Muscle layer of colon (tissue), 2 donors: ENCODE results near the gene FAF1.

Source experiments
- H3K27ac ChIP-seq: one replicate; pipeline ENCODE4 v1.7.0; 2013; ENCODE audit warnings: low read depth, mild to moderate bottlenecking, low read length, moderate library complexity
- H3K27me3 ChIP-seq, 2 donors: one replicate each; pipeline ENCODE4 v1.7.0; 2013; ENCODE audit warnings: low read length in 2 of 2, mild to moderate bottlenecking in 2 of 2; ENCODE audit not compliant: insufficient read depth in 2 of 2, control insufficient read depth in 1 of 2
- H3K36me3 ChIP-seq: one replicate; pipeline ENCODE4 v1.7.0; 2013; ENCODE audit warnings: mild to moderate bottlenecking, low read length; ENCODE audit not compliant: insufficient read depth
- H3K4me1 ChIP-seq: one replicate; pipeline ENCODE4 v1.7.0; 2013; ENCODE audit warnings: mild to moderate bottlenecking, low read length; ENCODE audit not compliant: insufficient read depth
- H3K4me3 ChIP-seq, 2 donors: one replicate each; pipeline ENCODE4 v1.7.0; 2013; ENCODE audit warnings: low read length in 2 of 2, low read depth in 1 of 2, mild to moderate bottlenecking in 1 of 2, moderate library complexity in 1 of 2
- H3K9ac ChIP-seq: one replicate; pipeline ENCODE4 v1.7.0; 2013; ENCODE audit warnings: low read length
- H3K9me3 ChIP-seq: one replicate; pipeline ENCODE4 v1.7.0; 2013; ENCODE audit warnings: mild to moderate bottlenecking, low read length
- donor health status: abdominal sarcoma.
- donor health status: Adenocarcinoma of cecum.

Gene FAF1

GRCh38 chr1:50646526-50646925 is 313.5 kb downstream of the FAF1 start:
- H3K4me1 ChIP-seq = peaks cover 6% of the 10 kb centered on the region
- no peaks in the 10 kb centered on the region for H3K27me3 ChIP-seq
- no peaks in the 10 kb centered on the region for H3K9me3 ChIP-seq
- H3K36me3 ChIP-seq = no peaks in the 10 kb centered on the region
- no peak overlapping the region for H3K9ac ChIP-seq
- no peak overlapping the region for H3K4me3 ChIP-seq
- no peak overlapping the region for H3K27ac ChIP-seq

GRCh38 chr1:50645139-50645538 is 314.9 kb downstream of the FAF1 start:
- Histone ChIP-seq H3K36me3 (no peaks in the 10 kb centered on the region), H3K27me3 (no peaks in the 10 kb centered on the region), H3K4me1 (peaks cover 6% of the 10 kb centered on the region), H3K9ac (no peak overlapping the region), H3K27ac (no peak overlapping the region), H3K4me3 (no peak overlapping the region), H3K9me3 (no peaks in the 10 kb centered on the region)

- Histone ChIP-seq H3K36me3 (no peaks in the 10 kb centered on the region), H3K27me3 (no peaks in the 10 kb centered on the region), H3K9me3 (no peaks in the 10 kb centered on the region), H3K9ac (no peak overlapping the region), H3K4me1 (peaks cover 6% of the 10 kb centered on the region), H3K4me3 (peak overlapping the region in 1 of 2 donors; percentile 63), H3K27ac (peak overlapping the region; percentile 57)
Measured at GRCh38 chr1:50644447-50645105, 315.5 kb downstream of the FAF1 start.

GRCh38 chr1:50637460-50637859 is 322.6 kb downstream of the FAF1 start:
- no peaks in the 10 kb centered on the region for H3K27me3 ChIP-seq

GRCh38 chr1:50634251-50634650 is 325.8 kb downstream of the FAF1 start:
- H3K4me3 ChIP-seq = no peak overlapping the region
- H3K9ac ChIP-seq = no peak overlapping the region
- H3K27me3 ChIP-seq = no peaks in the 10 kb centered on the region
- no peak overlapping the region for H3K27ac ChIP-seq
- no peaks in the 10 kb centered on the region for H3K36me3 ChIP-seq
- no peaks in the 10 kb centered on the region for H3K4me1 ChIP-seq
- H3K9me3 ChIP-seq = no peaks in the 10 kb centered on the region

More at GRCh38 chr1:50637460-50637859, 322.6 kb downstream of the FAF1 start:
- Histone ChIP-seq H3K4me1 (no peaks in the 10 kb centered on the region), H3K36me3 (no peaks in the 10 kb centered on the region), H3K27ac (no peak overlapping the region), H3K9me3 (no peaks in the 10 kb centered on the region), H3K9ac (no peak overlapping the region), H3K4me3 (no peak overlapping the region)

- no peak overlapping the region for H3K9ac ChIP-seq
- no peaks in the 10 kb centered on the region for H3K4me1 ChIP-seq
- H3K9me3 ChIP-seq = no peaks in the 10 kb centered on the region
- H3K27me3 ChIP-seq = no peaks in the 10 kb centered on the region
- H3K4me3 ChIP-seq = no peak overlapping the region
- H3K27ac ChIP-seq = no peak overlapping the region
- no peaks in the 10 kb centered on the region for H3K36me3 ChIP-seq
Measured at GRCh38 chr1:50633465-50633864, 326.6 kb downstream of the FAF1 start.

- H3K4me1 ChIP-seq = no peaks in the 10 kb centered on the region
- no peak overlapping the region for H3K4me3 ChIP-seq
- H3K27me3 ChIP-seq = no peaks in the 10 kb centered on the region
- H3K9me3 ChIP-seq = no peaks in the 10 kb centered on the region
- no peak overlapping the region for H3K9ac ChIP-seq
- no peaks in the 10 kb centered on the region for H3K36me3 ChIP-seq
- H3K27ac ChIP-seq = no peak overlapping the region
Measured at GRCh38 chr1:50631161-50631560, 328.9 kb downstream of the FAF1 start.

- H3K4me3 ChIP-seq = no peak overlapping the region
- H3K9me3 ChIP-seq = no peaks in the 10 kb centered on the region
- H3K27ac ChIP-seq = no peak overlapping the region
- no peak overlapping the region for H3K9ac ChIP-seq
- no peaks in the 10 kb centered on the region for H3K36me3 ChIP-seq
- no peaks in the 10 kb centered on the region for H3K4me1 ChIP-seq
- H3K27me3 ChIP-seq = no peaks in the 10 kb centered on the region
Measured at GRCh38 chr1:50622259-50622658, 337.8 kb downstream of the FAF1 start.

GRCh38 chr1:50620680-50621329 is 339.3 kb downstream of the FAF1 start:
- no peak overlapping the region for H3K27ac ChIP-seq
- H3K9me3 ChIP-seq = no peaks in the 10 kb centered on the region
- no peak overlapping the region for H3K4me3 ChIP-seq

GRCh38 chr1:50615036-50615750 is 344.9 kb downstream of the FAF1 start:
- H3K27me3 ChIP-seq = no peaks in the 10 kb centered on the region
- H3K9ac ChIP-seq = no peak overlapping the region
- no peak overlapping the region for H3K27ac ChIP-seq
- no peaks in the 10 kb centered on the region for H3K36me3 ChIP-seq
- no peaks in the 10 kb centered on the region for H3K4me1 ChIP-seq
- H3K9me3 ChIP-seq = no peaks in the 10 kb centered on the region
- no peak overlapping the region for H3K4me3 ChIP-seq

More at GRCh38 chr1:50620680-50621329, 339.3 kb downstream of the FAF1 start:
- Histone ChIP-seq H3K4me1 (no peaks in the 10 kb centered on the region), H3K36me3 (no peaks in the 10 kb centered on the region), H3K27me3 (no peaks in the 10 kb centered on the region), H3K9ac (no peak overlapping the region)

GRCh38 chr1:50611675-50612074 is 348.4 kb downstream of the FAF1 start:
- Histone ChIP-seq H3K4me1 (no peaks in the 10 kb centered on the region), H3K9ac (no peak overlapping the region)

More at GRCh38 chr1:50611675-50612074, 348.4 kb downstream of the FAF1 start:
- Histone ChIP-seq H3K27me3 (no peaks in the 10 kb centered on the region), H3K27ac (no peak overlapping the region), H3K36me3 (no peaks in the 10 kb centered on the region), H3K9me3 (no peaks in the 10 kb centered on the region), H3K4me3 (no peak overlapping the region)
